K562 (cell line): ENCODE results near the gene LRRC38. TPM values are rescaled to one million over a fixed set of nuclear protein-coding genes. Genes with fewer than 3 reads are reported as not detected.

Source experiments
- ATAC-seq: fragments of 200-7000 bp; cut with Tn5 transposase; 3 replicates; pipeline ENCODE4 v1.9.1; 2020; ENCODE audit warnings: moderate library complexity
- BruUV-seq: library from RNA; stranded (reverse); fragments of 400-500 nt; replicated peaks from 2 replicates; lab custom pipeline; 2021; lab: Mats Ljungman, UMichigan
- CTCF ChIA-PET: fragments of 300-600 bp; formaldehyde crosslinking; extraction: SDS; loops from one replicate; lab custom pipeline; 2021; ENCODE audit warnings: low intra/inter-chr PET ratio; lab: Yijun Ruan, JAX
- POLR2A ChIA-PET: fragments of 300-600, 350-650 bp; sonication (Branson Sonifier 250); formaldehyde crosslinking; extraction: SDS; loops from one replicate; lab custom pipeline; 2021; ENCODE audit warnings: antibody characterized with exemption, inconsistent platforms; lab: Yijun Ruan, JAX
- DNase-seq, 4 experiments: peaks; one replicate each; pipeline versions ENCODE4 v3.0.0 to v3.0.0-alpha.2; 2011 to 2018; ENCODE audit warnings: low spot score in 3 of 4, mixed read lengths in 3 of 4; ENCODE audit errors: extremely low read depth in 1 of 4
- FAIRE-seq: peaks from 2 replicates; lab custom pipeline; 2011; peaks lifted over from hg19 to GRCh38; lab: Jason Lieb, UNC
- H2AFZ ChIP-seq: 2 replicates; pipeline ENCODE4 v1.6.0; 2011; ENCODE audit warnings: low read depth, low read length, control low read depth, inconsistent platforms
- H3K27ac ChIP-seq: fragments of 200-600 bp; 3 replicates; pipeline ENCODE4 v1.8.0; 2011; ENCODE audit warnings: low read depth, mild to moderate bottlenecking, control low read depth, inconsistent platforms, low read length, moderate library complexity, mixed read lengths; ENCODE audit errors: extremely low read depth
- H3K27me3 ChIP-seq, 2 experiments: fragments of 300-600 bp in 1 of 2; 2 replicates in 1 of 2; 3 replicates in 1 of 2; pipeline versions ENCODE4 v1.6.0 to v1.8.0; 2011; ENCODE audit warnings: inconsistent platforms in 2 of 2, low read length in 2 of 2, mild to moderate bottlenecking in 1 of 2, mixed read lengths in 1 of 2, moderate library complexity in 1 of 2; ENCODE audit not compliant: control insufficient read depth in 2 of 2, insufficient read depth in 2 of 2
- H3K36me3 ChIP-seq: fragments of 300-600 bp; 3 replicates; pipeline ENCODE4 v1.8.0; 2011; ENCODE audit warnings: mild to moderate bottlenecking, low read length, inconsistent platforms; ENCODE audit not compliant: control insufficient read depth, insufficient read depth
- H3K4me1 ChIP-seq, 2 experiments: fragments of 200-600 bp in 1 of 2; replicated peaks in 1 of 2; 2 replicates in 1 of 2; 3 replicates in 1 of 2; pipeline versions ENCODE4 v1.5.1 to v1.8.0; 2011; ENCODE audit warnings: inconsistent platforms in 2 of 2, low read length in 2 of 2, mild to moderate bottlenecking in 1 of 2, mixed read lengths in 1 of 2, moderate library complexity in 1 of 2; ENCODE audit not compliant: control insufficient read depth in 2 of 2, insufficient read depth in 2 of 2
- H3K4me2 ChIP-seq: 2 replicates; pipeline ENCODE4 v1.6.1; 2011; ENCODE audit warnings: low read length, control low read depth, inconsistent platforms, mixed read lengths; ENCODE audit not compliant: insufficient read depth
- H3K4me3 ChIP-seq: fragments of 200-600 bp; sonication (generic), shearing (Covaris generic); 2 replicates; pipeline ENCODE4 v1.5.1; 2016; ENCODE audit warnings: control low read depth, inconsistent platforms
- H3K79me2 ChIP-seq: fragments of 200-600 bp; 3 replicates; pipeline ENCODE4 v1.8.0; 2011; ENCODE audit warnings: low read length, inconsistent platforms; ENCODE audit not compliant: control insufficient read depth, insufficient read depth
- H3K9ac ChIP-seq, 2 experiments: 2 replicates each; pipeline versions ENCODE4 v1.6.0 to v1.6.1; 2011; ENCODE audit warnings: low read depth in 2 of 2, low read length in 2 of 2, control low read depth in 1 of 2, inconsistent platforms in 1 of 2, mild to moderate bottlenecking in 1 of 2, mixed read lengths in 1 of 2; ENCODE audit not compliant: insufficient read depth in 1 of 2
- H3K9me1 ChIP-seq: one replicate; pipeline ENCODE4 v1.6.0; 2011; ENCODE audit warnings: inconsistent platforms, mild to moderate bottlenecking, low read length, moderate library complexity; ENCODE audit not compliant: control insufficient read depth, insufficient read depth
- H3K9me3 ChIP-seq: replicated peaks from 2 replicates; pipeline ENCODE4 v1.5.1; 2011; ENCODE audit warnings: low read depth, low read length, inconsistent platforms; ENCODE audit not compliant: control insufficient read depth, insufficient read depth
- H4K20me1 ChIP-seq: replicated peaks from 2 replicates; pipeline ENCODE4 v1.6.1; 2011; ENCODE audit warnings: low read length, inconsistent platforms, mixed read lengths; ENCODE audit not compliant: control insufficient read depth, insufficient read depth
- CTBP1 ChIP-seq: fragments of 450-650 bp; IDR thresholded peaks from 2 replicates; pipeline ENCODE4 v1.6.1; 2016; ENCODE audit warnings: borderline replicate concordance
- DPF2 ChIP-seq: fragments of 450-650 bp; IDR thresholded peaks from 2 replicates; pipeline ENCODE4 v1.6.1; 2016
- EHMT2 ChIP-seq: fragments of 450-650 bp; IDR thresholded peaks from 2 replicates; pipeline ENCODE4 v1.6.1; 2018; ENCODE audit warnings: antibody characterized with exemption
- ELF1 ChIP-seq: fragments of 200-800 bp; sonication (Bioruptor generic); IDR thresholded peaks from 2 replicates; pipeline ENCODE4 v1.6.1; 2016; ENCODE audit warnings: missing genetic modification characterization, missing compliant biosample characterization
- JUND ChIP-seq, 2 experiments: IDR thresholded peaks; 2 replicates in 1 of 2; 3 replicates in 1 of 2; pipeline ENCODE4 v1.6.1; 2011; ENCODE audit warnings: borderline replicate concordance in 2 of 2, low read depth in 2 of 2, low read length in 2 of 2, improper control_type of control experiment in 1 of 2, missing biosample characterization in 1 of 2, missing genetic modification characterization in 1 of 2, missing genetic modification reagents in 1 of 2
- PHB2 ChIP-seq: fragments of 450-650 bp; IDR thresholded peaks from 2 replicates; pipeline ENCODE4 v1.6.1; 2017; ENCODE audit warnings: low read depth
- POLR2H ChIP-seq: IDR thresholded peaks from 2 replicates; pipeline ENCODE4 v1.6.1; 2016; ENCODE audit warnings: missing genetic modification characterization, low read depth, mild to moderate bottlenecking, control low read depth, missing compliant biosample characterization, moderate library complexity
- RB1 ChIP-seq: fragments of 450-650 bp; IDR thresholded peaks from 2 replicates; pipeline ENCODE4 v1.6.1; 2017; ENCODE audit warnings: low read depth, mild to moderate bottlenecking
- U2AF1 ChIP-seq: fragments of 200-400 bp; formaldehyde crosslinking; optimal IDR thresholded peaks from 2 replicates; pipeline ENCODE3; 2017; ENCODE audit warnings: mild to moderate bottlenecking, low read depth, low read length, moderate library complexity
- ZNF253 ChIP-seq: fragments of 250-450 bp; sonication (Bioruptor Pico); conservative IDR thresholded peaks from 2 replicates; pipeline ENCODE4 v1.6.1; 2021; ENCODE audit warnings: mild to moderate bottlenecking
- ZNF316 ChIP-seq: fragments of 450-650 bp; IDR thresholded peaks from 2 replicates; pipeline ENCODE4 v1.6.1; 2016
- ZNF589 ChIP-seq: fragments of 200-800 bp; sonication (Bioruptor generic); IDR thresholded peaks from 2 replicates; pipeline ENCODE4 v1.6.1; 2016; ENCODE audit warnings: low read depth, missing genetic modification characterization, missing compliant biosample characterization
- ZNF766 ChIP-seq: fragments of 200-800 bp; sonication (Bioruptor generic); conservative IDR thresholded peaks from 2 replicates; pipeline ENCODE4 v1.6.1; 2016; ENCODE audit warnings: missing genetic modification characterization, missing compliant biosample characterization
- WGBS: fragments of 100-300 bp; shearing (Covaris generic); methylation state at CpG from one replicate; pipeline ENCODE4 v1.1.6; 2016; ENCODE audit warnings: low coverage, mixed read lengths; ENCODE audit not compliant: insufficient coverage; ENCODE audit errors: missing lambda C conversion rate; 5-methylcytosine and 5-hydroxymethylcytosine counted together
- in situ Hi-C: fragments of 300-500 bp; cut with MboI; formaldehyde crosslinking; loops from 4 replicates; pipeline ENCODE4 v1.15.0; 2018; ENCODE audit warnings: inconsistent platforms, mixed read lengths
- intact Hi-C: fragments of 100-400 bp; cut with micrococcal nuclease; formaldehyde crosslinking; loops from 2 replicates; pipeline ENCODE4 v1.14.2; 2022
- polyA plus RNA-seq, 8 experiments: library from polyadenylated mRNA; depleted of rRNA in 4 of 8; stranded (reverse) in 5 of 8; unstranded in 3 of 8; fragments of >200 nt; fragmentation: Nextera tagmentation in 2 of 8; fragmentation: Illumina TruSeq in 1 of 8; extraction: Ambion mirVana in 2 of 8; extraction: Trizol in 1 of 8; gene quantifications; 2 replicates each; pipeline versions ENCODE4 v1.2.1 to v1.2.3, GENCODE V29; 2011 to 2014; ENCODE audit warnings: inconsistent platforms in 1 of 8, missing spikeins in 1 of 8
- total RNA-seq, 7 experiments: library from RNA; depleted of rRNA in 6 of 7; stranded (reverse); fragments of >200 nt in 6 of 7; fragmentation: Illumina TruSeq in 2 of 7; extraction: Trizol in 2 of 7; gene quantifications; 2 replicates each; pipeline versions ENCODE4 v1.2.1 to v1.2.3, GENCODE V29; 2011 to 2021; ENCODE audit warnings: low replicate concordance in 1 of 7
- TF ChIP-seq, protein P1 (sequence below): sonication (generic); formaldehyde crosslinking; IDR thresholded peaks from 2 replicates; pipeline ENCODE4 v1.9.0; 2022; ENCODE audit warnings: mild to moderate bottlenecking, missing genetic modification reagents
- TF ChIP-seq, protein P2 (sequence below): fragments of 250-450 bp; sonication (Bioruptor Pico); IDR thresholded peaks from 2 replicates; pipeline ENCODE4 v1.8.0; 2022; ENCODE audit warnings: inconsistent platforms
- TF ChIP-seq, protein P3 (sequence below): fragments of 450-650 bp; IDR thresholded peaks from 2 replicates; pipeline ENCODE4 v1.6.1; 2016; ENCODE audit warnings: low read depth, mild to moderate bottlenecking, moderate library complexity

The LRRC38 gene
- total and polyA plus RNA-seq, 9 of the 15 experiments (the other 6 are each of a cell fraction or from before 2014, with no cell fraction given) = not detected

DNA sequence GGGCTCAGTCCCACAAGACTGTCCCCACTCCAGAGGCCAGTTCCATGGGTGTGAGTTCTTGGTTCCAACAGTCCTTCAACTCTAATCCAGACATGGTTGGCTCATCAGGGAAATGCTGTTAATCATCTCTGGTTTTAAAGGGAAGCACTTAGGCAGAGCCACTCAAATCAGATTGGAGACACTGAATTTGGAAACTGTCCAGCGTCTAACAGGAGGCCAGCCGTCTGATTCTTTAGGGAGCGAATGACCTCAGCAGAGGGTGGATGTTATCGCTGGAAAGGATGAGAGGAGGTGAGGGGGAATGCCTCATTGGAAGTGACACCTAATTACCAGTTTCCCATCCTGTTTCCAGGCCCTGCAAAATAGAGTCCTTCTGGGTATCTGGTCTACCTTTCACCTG, 22.8 kb upstream of the LRRC38 start:
- intact Hi-C loops (no loop called here), in situ Hi-C loops (no loop called here)
- CTCF ChIA-PET = no interaction called here
- peaks cover 12 to 45% of the 10 kb centered on the region in 2 experiments; a peak in 3 of 5 replicates for H3K27me3 ChIP-seq
- no peaks in the 10 kb centered on the region for H3K9me1 ChIP-seq
- DNase-seq (no peak), ATAC-seq (no peak)
- no peak overlapping the region for H2AFZ ChIP-seq
- no peak for TF ChIP-seq EHMT2
- TF ChIP-seq JUND (IDR thresholded peaks at IDR 0.05; ENCODE audit: borderline replicate concordance, low read depth, low read length) = no peak
- no peak for TF ChIP-seq JUND (tag; IDR thresholded peaks at IDR 0.05; ENCODE audit: borderline replicate concordance, low read depth, low read length)
- TF ChIP-seq ZNF253 = no peak
- TF ChIP-seq RB1 = no peak
- TF ChIP-seq, all 486 proteins: peak for 0
- Histone ChIP-seq H3K27ac (no peak overlapping the region), H3K36me3 (no peaks in the 10 kb centered on the region), H3K9ac (no peak overlapping the region; a peak in 1 of 4 replicates), H3K4me2 (no peak overlapping the region), H3K9me3 (no peaks in the 10 kb centered on the region), H4K20me1 (no peaks in the 10 kb centered on the region; the same call in 1 of the 2 replicates), H3K4me3 (no peak overlapping the region), H3K79me2 (no peaks in the 10 kb centered on the region), H3K4me1 (no peaks in the 10 kb centered on the region)
- 0% methylated on average over 4 of the region's 4 CpGs for WGBS
- no TSS peak for BruUV-seq
- no peak for FAIRE-seq
- POLR2A ChIA-PET = interaction anchor here (0.6 to 1.7 kb wide), 2 partner anchors 10 to 111 kb away, joined by 3 to 4 read pairs; no protein-coding TSS in a partner anchor

DNA sequence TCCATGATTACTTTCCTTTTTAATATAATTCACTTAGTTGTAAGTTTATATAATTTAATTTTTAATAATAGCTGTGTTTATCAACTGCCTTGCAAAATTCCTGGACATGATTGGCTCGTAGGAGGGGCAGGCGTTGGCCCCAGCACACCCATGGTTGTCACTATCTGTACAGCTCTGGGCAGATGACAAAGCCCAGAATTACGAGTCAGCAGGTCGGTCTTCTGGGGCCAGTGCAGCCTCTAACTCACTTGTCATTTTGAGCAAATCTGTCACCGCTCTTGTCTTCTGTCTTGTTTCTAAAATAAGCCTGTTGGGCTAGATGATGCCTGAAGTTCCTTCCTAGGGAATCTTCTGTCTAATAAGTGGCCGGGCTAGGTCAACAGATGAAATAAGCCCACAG, 21.4 kb upstream of the LRRC38 start:
- ChIA-PET CTCF (no interaction called here), POLR2A (no interaction called here)
- H3K4me1 ChIP-seq = no peaks in the 10 kb centered on the region
- H3K9me3 ChIP-seq = no peaks in the 10 kb centered on the region
- no peak overlapping the region for H3K9ac ChIP-seq
- no TSS peak for BruUV-seq
- no peak overlapping the region for H3K4me2 ChIP-seq
- no peak overlapping the region for H3K27ac ChIP-seq
- WGBS = 0% methylated on average over 6 of the region's 6 CpGs
- ATAC-seq = no peak
- H3K9me1 ChIP-seq = no peaks in the 10 kb centered on the region
- peaks cover 11 to 45% of the 10 kb centered on the region in 2 experiments; a peak in 3 of 5 replicates for H3K27me3 ChIP-seq
- intact Hi-C loops (no loop called here), in situ Hi-C loops (no loop called here)
- H4K20me1 ChIP-seq = no peaks in the 10 kb centered on the region
- DNase-seq = no peak
- no peak for FAIRE-seq
- H2AFZ ChIP-seq = no peak overlapping the region
- H3K36me3 ChIP-seq = no peaks in the 10 kb centered on the region
- H3K4me3 ChIP-seq = no peak overlapping the region
- no peaks in the 10 kb centered on the region for H3K79me2 ChIP-seq
- TF ChIP-seq, protein P1, sequence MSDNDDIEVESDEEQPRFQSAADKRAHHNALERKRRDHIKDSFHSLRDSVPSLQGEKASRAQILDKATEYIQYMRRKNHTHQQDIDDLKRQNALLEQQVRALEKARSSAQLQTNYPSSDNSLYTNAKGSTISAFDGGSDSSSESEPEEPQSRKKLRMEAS (CRISPR knock-in tag) = no peak
- TF ChIP-seq ZNF589 (CRISPR knock-in tag) = no peak
- no peak for TF ChIP-seq CTBP1
- no peak for TF ChIP-seq ZNF766 (CRISPR knock-in tag)
- TF ChIP-seq, protein P2, sequence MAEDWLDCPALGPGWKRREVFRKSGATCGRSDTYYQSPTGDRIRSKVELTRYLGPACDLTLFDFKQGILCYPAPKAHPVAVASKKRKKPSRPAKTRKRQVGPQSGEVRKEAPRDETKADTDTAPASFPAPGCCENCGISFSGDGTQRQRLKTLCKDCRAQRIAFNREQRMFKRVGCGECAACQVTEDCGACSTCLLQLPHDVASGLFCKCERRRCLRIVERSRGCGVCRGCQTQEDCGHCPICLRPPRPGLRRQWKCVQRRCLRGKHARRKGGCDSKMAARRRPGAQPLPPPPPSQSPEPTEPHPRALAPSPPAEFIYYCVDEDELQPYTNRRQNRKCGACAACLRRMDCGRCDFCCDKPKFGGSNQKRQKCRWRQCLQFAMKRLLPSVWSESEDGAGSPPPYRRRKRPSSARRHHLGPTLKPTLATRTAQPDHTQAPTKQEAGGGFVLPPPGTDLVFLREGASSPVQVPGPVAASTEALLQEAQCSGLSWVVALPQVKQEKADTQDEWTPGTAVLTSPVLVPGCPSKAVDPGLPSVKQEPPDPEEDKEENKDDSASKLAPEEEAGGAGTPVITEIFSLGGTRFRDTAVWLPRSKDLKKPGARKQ = no peak
- no peak for TF ChIP-seq DPF2
- TF ChIP-seq ZNF316 = no peak
- TF ChIP-seq ELF1 = no peak
- no peak for TF ChIP-seq POLR2H
- TF ChIP-seq, protein P3, sequence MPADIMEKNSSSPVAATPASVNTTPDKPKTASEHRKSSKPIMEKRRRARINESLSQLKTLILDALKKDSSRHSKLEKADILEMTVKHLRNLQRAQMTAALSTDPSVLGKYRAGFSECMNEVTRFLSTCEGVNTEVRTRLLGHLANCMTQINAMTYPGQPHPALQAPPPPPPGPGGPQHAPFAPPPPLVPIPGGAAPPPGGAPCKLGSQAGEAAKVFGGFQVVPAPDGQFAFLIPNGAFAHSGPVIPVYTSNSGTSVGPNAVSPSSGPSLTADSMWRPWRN = no peak
- TF ChIP-seq PHB2 = no peak
- no peak for TF ChIP-seq U2AF1
